Stimulated activated naive B cell treated with anti-CD40 and anti-IgM and Interleukin-4, amounts not matched to agents 10 μg/mL and 1 μg/mL and 100 μg/mL, for 72 hours (primary cell): Measurements from ENCODE around the gene SKIC8.

Experiments
- ATAC-seq, 2 donors: fragments of 150-1000 bp; cut with Tn5 transposase; replicated peaks; 2 replicates each; pipeline ENCODE4 v1.10.0; 2021; ENCODE audit warnings: moderate library complexity in 1 of 2
- DNase-seq: peaks from one replicate; pipeline ENCODE4 v3.0.0; 2021
- H3K27ac Mint-ChIP-seq: one replicate; pipeline ENCODE4 v1.8.0; 2022; ENCODE audit warnings: mild to moderate bottlenecking, mixed read lengths
- H3K27me3 Mint-ChIP-seq, 2 donors: one replicate each; pipeline ENCODE4 v1.8.0; 2022; ENCODE audit warnings: mixed read lengths in 2 of 2
- H3K36me3 Mint-ChIP-seq, 2 donors: one replicate each; pipeline ENCODE4 v1.8.0; 2022; ENCODE audit warnings: mixed read lengths in 2 of 2, mild to moderate bottlenecking in 1 of 2
- H3K4me1 Mint-ChIP-seq, 2 donors: one replicate each; pipeline ENCODE4 v1.8.0; 2022; ENCODE audit warnings: mixed read lengths in 2 of 2, mild to moderate bottlenecking in 1 of 2
- H3K4me3 Mint-ChIP-seq, 2 donors: one replicate each; pipeline ENCODE4 v1.8.0; 2022; ENCODE audit warnings: mild to moderate bottlenecking in 2 of 2, mixed read lengths in 2 of 2, moderate library complexity in 1 of 2
- H3K9me3 Mint-ChIP-seq, 2 donors: one replicate each; pipeline ENCODE4 v1.8.0; 2022; ENCODE audit warnings: mixed read lengths in 2 of 2, mild to moderate bottlenecking in 1 of 2

SKIC8 gene

GRCh38 chr15:78327466-78327865 lies 28.1 kb upstream of the SKIC8 start:
- DNase-seq = no peak
- H3K36me3 Mint-ChIP-seq = no peaks in the 10 kb centered on the region
- no peaks in the 10 kb centered on the region for H3K9me3 Mint-ChIP-seq
- ATAC-seq = no peak
- H3K4me1 Mint-ChIP-seq = no peaks in the 10 kb centered on the region
- H3K4me3 Mint-ChIP-seq = no peak overlapping the region
- H3K27me3 Mint-ChIP-seq = peaks cover 9 to 19% of the 10 kb centered on the region in 2 donors
- H3K27ac Mint-ChIP-seq = no peak overlapping the region

- no peak overlapping the region for H3K27ac Mint-ChIP-seq
- no peak overlapping the region for H3K4me3 Mint-ChIP-seq
- no peak for DNase-seq
- no peaks in the 10 kb centered on the region for H3K9me3 Mint-ChIP-seq
- H3K4me1 Mint-ChIP-seq = no peaks in the 10 kb centered on the region
- ATAC-seq = no peak
- no peaks in the 10 kb centered on the region for H3K36me3 Mint-ChIP-seq
- peaks cover 9 to 19% of the 10 kb centered on the region in 2 donors for H3K27me3 Mint-ChIP-seq
Observed at GRCh38 chr15:78325092-78325843, 25.9 kb upstream of the SKIC8 start.

- H3K27ac Mint-ChIP-seq = no peak overlapping the region
- H3K36me3 Mint-ChIP-seq = no peaks in the 10 kb centered on the region
- H3K9me3 Mint-ChIP-seq = no peaks in the 10 kb centered on the region
- no peaks in the 10 kb centered on the region for H3K4me1 Mint-ChIP-seq
- peaks cover 9 to 15% of the 10 kb centered on the region in 2 donors for H3K27me3 Mint-ChIP-seq
- DNase-seq (no peak), ATAC-seq (no peak)
- no peak overlapping the region for H3K4me3 Mint-ChIP-seq
Observed at GRCh38 chr15:78324144-78324543, 24.7 kb upstream of the SKIC8 start.

- Mint-ChIP-seq H3K36me3 (no peaks in the 10 kb centered on the region), H3K4me1 (no peaks in the 10 kb centered on the region), H3K27me3 (peaks cover 9 to 15% of the 10 kb centered on the region in 2 donors), H3K4me3 (no peak overlapping the region), H3K9me3 (no peaks in the 10 kb centered on the region), H3K27ac (no peak overlapping the region)
- DNase-seq (no peak), ATAC-seq (no peak)
Observed at GRCh38 chr15:78323693-78324092, 24.3 kb upstream of the SKIC8 start.

- Mint-ChIP-seq H3K36me3 (no peaks in the 10 kb centered on the region), H3K27ac (no peak overlapping the region), H3K4me1 (no peaks in the 10 kb centered on the region), H3K27me3 (peaks cover 9 to 11% of the 10 kb centered on the region in 2 donors), H3K4me3 (no peak overlapping the region), H3K9me3 (no peaks in the 10 kb centered on the region)
- ATAC-seq = no peak
- no peak for DNase-seq
Observed at GRCh38 chr15:78322724-78323521, 23.5 kb upstream of the SKIC8 start.

GRCh38 chr15:78322243-78322642 lies 22.8 kb upstream of the SKIC8 start:
- H3K9me3 Mint-ChIP-seq = no peaks in the 10 kb centered on the region
- H3K27ac Mint-ChIP-seq = no peak overlapping the region
- peaks cover 9 to 15% of the 10 kb centered on the region in 2 donors for H3K27me3 Mint-ChIP-seq
- H3K36me3 Mint-ChIP-seq = no peaks in the 10 kb centered on the region
- ATAC-seq = no peak
- no peak for DNase-seq
- H3K4me3 Mint-ChIP-seq = no peak overlapping the region
- H3K4me1 Mint-ChIP-seq = no peaks in the 10 kb centered on the region

GRCh38 chr15:78321786-78322185 lies 22.4 kb upstream of the SKIC8 start:
- Mint-ChIP-seq H3K9me3 (no peaks in the 10 kb centered on the region), H3K27ac (no peak overlapping the region), H3K27me3 (peaks cover 9 to 16% of the 10 kb centered on the region in 2 donors), H3K4me3 (no peak overlapping the region), H3K4me1 (no peaks in the 10 kb centered on the region), H3K36me3 (no peaks in the 10 kb centered on the region)
- no peak for DNase-seq
- ATAC-seq = no peak

- no peak for ATAC-seq
- Mint-ChIP-seq H3K27me3 (peaks cover 9 to 16% of the 10 kb centered on the region in 2 donors), H3K4me3 (no peak overlapping the region), H3K4me1 (no peaks in the 10 kb centered on the region), H3K36me3 (no peaks in the 10 kb centered on the region), H3K9me3 (no peaks in the 10 kb centered on the region), H3K27ac (no peak overlapping the region)
- DNase-seq = no peak
Observed at GRCh38 chr15:78321041-78321570, 21.7 kb upstream of the SKIC8 start.

GRCh38 chr15:78320183-78320582 lies 20.8 kb upstream of the SKIC8 start:
- Mint-ChIP-seq H3K27ac (no peak overlapping the region), H3K36me3 (no peaks in the 10 kb centered on the region), H3K4me3 (no peak overlapping the region)

GRCh38 chr15:78319588-78319987 lies 20.2 kb upstream of the SKIC8 start:
- Mint-ChIP-seq H3K27ac (no peak overlapping the region), H3K4me1 (no peaks in the 10 kb centered on the region), H3K36me3 (no peaks in the 10 kb centered on the region), H3K4me3 (no peak overlapping the region), H3K27me3 (peaks cover 8 to 15% of the 10 kb centered on the region in 2 donors), H3K9me3 (no peaks in the 10 kb centered on the region)
- ATAC-seq (no peak), DNase-seq (no peak)

More at GRCh38 chr15:78320183-78320582, 20.8 kb upstream of the SKIC8 start:
- Mint-ChIP-seq H3K27me3 (peaks cover 9 to 16% of the 10 kb centered on the region in 2 donors), H3K4me1 (no peaks in the 10 kb centered on the region), H3K9me3 (no peaks in the 10 kb centered on the region)
- ATAC-seq (no peak), DNase-seq (no peak)

- Mint-ChIP-seq H3K9me3 (no peaks in the 10 kb centered on the region), H3K4me1 (no peaks in the 10 kb centered on the region), H3K4me3 (no peak overlapping the region), H3K27ac (no peak overlapping the region), H3K27me3 (peaks cover 6 to 8% of the 10 kb centered on the region in 2 donors), H3K36me3 (no peaks in the 10 kb centered on the region)
- DNase-seq (no peak), ATAC-seq (no peak)
Observed at GRCh38 chr15:78317145-78317836, 17.9 kb upstream of the SKIC8 start.

- no peak for DNase-seq
- Mint-ChIP-seq H3K27ac (no peak overlapping the region), H3K9me3 (no peaks in the 10 kb centered on the region), H3K36me3 (no peaks in the 10 kb centered on the region), H3K4me3 (no peak overlapping the region), H3K27me3 (peaks cover 6 to 8% of the 10 kb centered on the region in 2 donors), H3K4me1 (no peaks in the 10 kb centered on the region)
- ATAC-seq = no peak
Observed at GRCh38 chr15:78316283-78317083, 17.1 kb upstream of the SKIC8 start.

- DNase-seq = no peak
- Mint-ChIP-seq H3K27me3 (peaks cover 6 to 8% of the 10 kb centered on the region in 2 donors), H3K27ac (no peak overlapping the region), H3K4me3 (no peak overlapping the region), H3K9me3 (no peaks in the 10 kb centered on the region), H3K4me1 (no peaks in the 10 kb centered on the region), H3K36me3 (no peaks in the 10 kb centered on the region)
- no peak for ATAC-seq
Observed at GRCh38 chr15:78315686-78316282, 16.4 kb upstream of the SKIC8 start.
